IMR-90 (cell line): ENCODE measurements around the gene UNC5B. TPM values are rescaled to one million over a fixed set of nuclear protein-coding genes. Genes with fewer than 3 reads are reported as not detected.
A peak's percentile ranks its signal among the peaks of the same experiment; 100 is the strongest.

Experiments used
- ATAC-seq: fragments of 200-7000 bp; cut with Tn5 transposase; 2 replicates; pipeline ENCODE4 v1.9.1; 2020; ENCODE audit warnings: low read depth, mild to moderate bottlenecking, moderate library complexity
- BruUV-seq: library from RNA; stranded (reverse); fragments of 400-500 nt; replicated peaks from 2 replicates; lab custom pipeline; 2021; lab: Mats Ljungman, UMichigan
- CTCF ChIA-PET: fragments of 300-600 bp; formaldehyde crosslinking; extraction: SDS; loops from one replicate; lab custom pipeline; 2021; ENCODE audit warnings: antibody characterized with exemption; lab: Yijun Ruan, JAX
- POLR2A ChIA-PET: fragments of 300-600 bp; sonication (Branson Sonifier 250); formaldehyde crosslinking; loops from one replicate; lab custom pipeline; 2022; ENCODE audit warnings: antibody characterized with exemption; ENCODE audit not compliant: unreplicated experiment; lab: Charles Lee
- DNase-seq: peaks from one replicate; pipeline ENCODE4 v3.0.0; 2013
- H2AFZ ChIP-seq: replicated peaks from 2 replicates; pipeline ENCODE3; 2013; ENCODE audit warnings: low read length, mild to moderate bottlenecking; ENCODE audit not compliant: poor library complexity
- H2AK5ac ChIP-seq: 2 replicates; pipeline ENCODE4 v1.6.1; 2013; ENCODE audit warnings: low read depth, low read length, inconsistent platforms
- H2AK9ac ChIP-seq: replicated peaks from 2 replicates; pipeline ENCODE3; 2013; ENCODE audit warnings: mild to moderate bottlenecking, low read depth, low read length, moderate library complexity; ENCODE audit not compliant: poor library complexity
- H2BK120ac ChIP-seq: 2 replicates; pipeline ENCODE4 v1.6.1; 2013; ENCODE audit warnings: low read depth, low read length, inconsistent platforms
- H2BK15ac ChIP-seq: 3 replicates; pipeline ENCODE4 v1.6.1; 2013; ENCODE audit warnings: low read depth, low read length, inconsistent platforms
- H2BK20ac ChIP-seq: 2 replicates; pipeline ENCODE4 v1.6.1; 2013; ENCODE audit warnings: low read depth, mild to moderate bottlenecking, inconsistent platforms, low read length, moderate library complexity
- H2BK5ac ChIP-seq: 2 replicates; pipeline ENCODE4 v1.6.1; 2013; ENCODE audit warnings: mild to moderate bottlenecking, low read depth, low read length, inconsistent platforms; ENCODE audit not compliant: poor library complexity, severe bottlenecking
- H3K14ac ChIP-seq: replicated peaks from 2 replicates; pipeline ENCODE4 v1.6.1; 2013; ENCODE audit warnings: low read depth, low read length, inconsistent platforms
- H3K18ac ChIP-seq: 2 replicates; pipeline ENCODE4 v1.6.1; 2013; ENCODE audit warnings: low read depth, low read length, control low read depth
- H3K23ac ChIP-seq: 2 replicates; pipeline ENCODE4 v1.6.1; 2013; ENCODE audit warnings: low read depth, low read length, inconsistent platforms
- H3K27ac ChIP-seq: 2 replicates; pipeline ENCODE4 v1.5.1; 2013; ENCODE audit warnings: mild to moderate bottlenecking, control low read depth, low read length; ENCODE audit not compliant: insufficient read depth
- H3K27me3 ChIP-seq: 2 replicates; pipeline ENCODE4 v1.6.1; 2013; ENCODE audit warnings: low read length; ENCODE audit not compliant: control insufficient read depth, insufficient read depth
- H3K36me3 ChIP-seq: 2 replicates; pipeline ENCODE4 v1.6.1; 2013; ENCODE audit warnings: low read length, mixed read lengths; ENCODE audit not compliant: control insufficient read depth, insufficient read depth
- H3K4ac ChIP-seq: 2 replicates; pipeline ENCODE4 v1.6.1; 2013; ENCODE audit warnings: low read depth, low read length, inconsistent platforms
- H3K4me1 ChIP-seq: 2 replicates; pipeline ENCODE4 v1.6.1; 2013; ENCODE audit warnings: low read length, mixed read lengths; ENCODE audit not compliant: control insufficient read depth, insufficient read depth
- H3K4me2 ChIP-seq: 2 replicates; pipeline ENCODE4 v1.6.1; 2013; ENCODE audit warnings: low read depth, mild to moderate bottlenecking, control low read depth, low read length, moderate library complexity
- H3K4me3 ChIP-seq: 2 replicates; pipeline ENCODE4 v1.5.1; 2013; ENCODE audit warnings: low read depth, mild to moderate bottlenecking, control low read depth, low read length, moderate library complexity; ENCODE audit not compliant: insufficient read depth
- H3K56ac ChIP-seq: 2 replicates; pipeline ENCODE4 v1.6.1; 2013; ENCODE audit warnings: low read length, inconsistent platforms; ENCODE audit not compliant: insufficient read depth; ENCODE audit errors: extremely low read depth
- H3K79me1 ChIP-seq, 2 experiments: 2 replicates each; pipeline ENCODE4 v1.6.1; 2013; ENCODE audit warnings: low read length in 2 of 2, inconsistent platforms in 1 of 2, low read depth in 1 of 2
- H3K9ac ChIP-seq: 2 replicates; pipeline ENCODE4 v1.6.1; 2013; ENCODE audit warnings: low read depth, low read length, control low read depth
- H3K9me1 ChIP-seq: 2 replicates; pipeline ENCODE4 v1.6.1; 2013; ENCODE audit warnings: low read length, inconsistent platforms; ENCODE audit not compliant: insufficient read depth
- H3K9me3 ChIP-seq: 2 replicates; pipeline ENCODE4 v1.6.1; 2013; ENCODE audit warnings: low read length; ENCODE audit not compliant: control insufficient read depth, insufficient read depth
- H4K20me1 ChIP-seq: 2 replicates; pipeline ENCODE4 v1.6.1; 2013; ENCODE audit warnings: low read length, inconsistent platforms; ENCODE audit not compliant: insufficient read depth
- H4K5ac ChIP-seq: 2 replicates; pipeline ENCODE4 v1.6.1; 2013; ENCODE audit warnings: mild to moderate bottlenecking, low read depth, low read length, control low read depth
- H4K8ac ChIP-seq, 2 experiments: 2 replicates each; pipeline ENCODE4 v1.6.1; 2013; ENCODE audit warnings: low read depth in 2 of 2, low read length in 2 of 2, control low read depth in 1 of 2, inconsistent platforms in 1 of 2
- H4K91ac ChIP-seq: 2 replicates; pipeline ENCODE4 v1.6.1; 2013; ENCODE audit warnings: low read depth, low read length, inconsistent platforms; ENCODE audit not compliant: insufficient read depth
- CHD1 ChIP-seq: IDR thresholded peaks from 2 replicates; pipeline ENCODE4 v1.6.1; 2012; ENCODE audit warnings: low read depth, low read length, improper control_type of control experiment
- CTCF ChIP-seq: conservative IDR thresholded peaks from 2 replicates; pipeline ENCODE4 v1.5.1; 2012; ENCODE audit warnings: mild to moderate bottlenecking, low read depth, low read length, improper control_type of control experiment
- ELK1 ChIP-seq: fragments of 150-350 bp; IDR thresholded peaks from 2 replicates; pipeline ENCODE4 v1.6.1; 2016; ENCODE audit warnings: low read depth, mild to moderate bottlenecking, low read length, moderate library complexity, borderline replicate concordance
- FOS ChIP-seq: fragments of 150-350 bp; IDR thresholded peaks from 2 replicates; pipeline ENCODE4 v1.6.1; 2016; ENCODE audit warnings: low read depth, low read length
- MXI1 ChIP-seq: IDR thresholded peaks from 2 replicates; pipeline ENCODE4 v1.6.1; 2012; ENCODE audit warnings: low read depth, mild to moderate bottlenecking, low read length, moderate library complexity, borderline replicate concordance
- NFE2L2 ChIP-seq: fragments of 150-350 bp; IDR thresholded peaks from 2 replicates; pipeline ENCODE4 v1.6.1; 2016; ENCODE audit warnings: low read depth, mild to moderate bottlenecking, low read length
- RAD21 ChIP-seq: IDR thresholded peaks from 2 replicates; pipeline ENCODE4 v1.6.1; 2012; ENCODE audit warnings: low read length, improper control_type of control experiment
- RFX5 ChIP-seq: IDR thresholded peaks from 2 replicates; pipeline ENCODE4 v1.8.0; 2012; ENCODE audit warnings: low read depth, mild to moderate bottlenecking, low read length, moderate library complexity
- SMC3 ChIP-seq: fragments of 150-350 bp; IDR thresholded peaks from 2 replicates; pipeline ENCODE4 v1.6.1; 2016; ENCODE audit warnings: low read depth, mild to moderate bottlenecking, antibody characterized with exemption, low read length, moderate library complexity
- WGBS, 2 experiments: methylation state at CpG; one replicate each; pipeline versions ENCODE4 v1.1.5 to v1.1.7; 2013; ENCODE audit warnings: missing lambda C conversion rate in 2 of 2; ENCODE audit not compliant: insufficient read length in 1 of 2; ENCODE audit errors: extremely low coverage in 2 of 2; 5-methylcytosine and 5-hydroxymethylcytosine counted together
- dilution Hi-C: fragments of 300-500 bp; cut with HindIII; formaldehyde crosslinking; loops from one replicate; pipeline ENCODE4 v1.14.3; 2018; ENCODE audit warnings: low sequenced_read_pairs; ENCODE audit not compliant: unreplicated experiment
- in situ Hi-C: fragments of 300-500 bp; cut with MboI; formaldehyde crosslinking; loops from 3 replicates; pipeline ENCODE4 v1.14.3; 2019; ENCODE audit warnings: low sequenced_read_pairs, inconsistent platforms, mixed read lengths
- intact Hi-C: fragments of 100-400 bp; cut with micrococcal nuclease; formaldehyde crosslinking; loops from 2 replicates; pipeline ENCODE4 v1.10.0; 2022
- polyA plus RNA-seq, 3 experiments: library from polyadenylated mRNA; depleted of rRNA; stranded (reverse); fragments of >200 nt; gene quantifications; 2 replicates each; pipeline ENCODE4 v1.2.3, GENCODE V29; 2012; ENCODE audit warnings: low replicate concordance in 1 of 3
- total RNA-seq: library from RNA; depleted of rRNA; stranded (reverse); fragments of >200 nt; gene quantifications from 2 replicates; pipeline ENCODE4 v1.2.3, GENCODE V29; 2012

The UNC5B gene
- total and polyA plus RNA-seq, 2 of the 4 experiments (the other 2 are of a cell fraction), result 1.6 to 4.2 TPM

- no peak for TF ChIP-seq RFX5
Observed at GRCh38 chr10:71278691-71279588, 66.6 kb downstream of the UNC5B start (continued).

- no TSS peak for BruUV-seq
- Histone ChIP-seq H3K79me1 (no peaks in the 10 kb centered on the region), H4K91ac (no peak overlapping the region), H2AFZ (peak overlapping the region; percentile 61), H2BK15ac (no peak overlapping the region), H2BK20ac (no peak overlapping the region), H2AK9ac (no peak overlapping the region), H3K4me3 (no peak overlapping the region), H3K4ac (no peak overlapping the region), H3K9ac (no peak overlapping the region), H3K9me1 (no peaks in the 10 kb centered on the region), H3K9me3 (no peaks in the 10 kb centered on the region), H3K36me3 (no peaks in the 10 kb centered on the region; the same call in 1 of the 2 replicates), H3K4me2 (no peak overlapping the region), H3K14ac (no peak overlapping the region), H4K5ac (no peak overlapping the region), H2AK5ac (no peak overlapping the region), H3K4me1 (peaks cover 9% of the 10 kb centered on the region; the same call in 1 of the 2 replicates), H4K20me1 (no peaks in the 10 kb centered on the region), H3K23ac (no peak overlapping the region), H3K27me3 (no peaks in the 10 kb centered on the region), H3K27ac (no peak overlapping the region), H2BK5ac (no peak overlapping the region), H3K56ac (no peak overlapping the region), H3K18ac (no peak overlapping the region; the same call in 1 of the 2 replicates), H4K8ac (no peak overlapping the region), H2BK120ac (no peak overlapping the region)
- POLR2A ChIA-PET, result no interaction called here
- in situ Hi-C loops, result no loop called here
- 93% methylated on average over 10 of the region's 22 CpGs; no CpG with 5 or more reads in 1 of the 2 experiments for WGBS, 2 experiments
- intact Hi-C loops, result no loop called here
- ATAC-seq (no peak), DNase-seq (no peak)
- dilution Hi-C loops, result no loop called here
- no peak for TF ChIP-seq CTCF
- no peak for TF ChIP-seq NFE2L2
- no peak for TF ChIP-seq RAD21
- TF ChIP-seq FOS, result no peak
- no peak for TF ChIP-seq ELK1
- TF ChIP-seq CHD1, result no peak
- no peak for TF ChIP-seq MXI1
- no peak for TF ChIP-seq SMC3
- CTCF ChIA-PET, result no interaction called here
Observed at GRCh38 chr10:71279590-71280170, 67.3 kb downstream of the UNC5B start.
